ENCODE results near the gene ELANE.

GRCh38 chr19:802498-803098 lies 49.5 kb upstream of the ELANE start:
- TF ChIP-seq EZH2 (IDR thresholded peaks at IDR 0.05; ENCODE audit: borderline replicate concordance, low read depth, low read length, severe bottlenecking): no peak
- no peak for TF ChIP-seq CTCF (IDR thresholded peaks at IDR 0.05; ENCODE audit: borderline replicate concordance, extremely low read depth, low read length, poor library complexity, severe bottlenecking)
